DMS79 (cell line): Measurements from ENCODE around the gene S100A10.

Experiments used
- DNase-seq: peaks from one replicate; lab custom pipeline; 2025; lab: John Stamatoyannopoulos, UW

The S100A10 gene

GRCh38 chr1:152013664-152014237 lies 20.1 kb upstream of the S100A10 start:
- DNase-seq, result no peak

GRCh38 chr1:152009691-152010090 lies 16.0 kb upstream of the S100A10 start:
- no peak for DNase-seq

GRCh38 chr1:152007047-152007446 lies 13.4 kb upstream of the S100A10 start:
- no peak for DNase-seq

- no peak for DNase-seq
These were observed 11.8 kb upstream of the S100A10 start for GRCh38 chr1:152005360-152005912.

GRCh38 chr1:152003846-152004442 lies 10.3 kb upstream of the S100A10 start:
- DNase-seq, result no peak

GRCh38 chr1:152002960-152003359 lies 9.3 kb upstream of the S100A10 start:
- no peak for DNase-seq

GRCh38 chr1:152001631-152002584 lies 8.2 kb upstream of the S100A10 start:
- peak; percentile 65 for DNase-seq

- no peak for DNase-seq
These were observed 7.4 kb upstream of the S100A10 start for GRCh38 chr1:152000964-152001630.

- DNase-seq, result no peak
These were observed 5.1 kb upstream of the S100A10 start for GRCh38 chr1:151998611-151999362.

GRCh38 chr1:151997284-151997570 lies 3.6 kb upstream of the S100A10 start:
- no peak for DNase-seq

GRCh38 chr1:151995774-151996173 lies 2.1 kb upstream of the S100A10 start:
- DNase-seq, result no peak

GRCh38 chr1:151994956-151995355 lies 1.3 kb upstream of the S100A10 start:
- no peak for DNase-seq

GRCh38 chr1:151993084-151993733 lies 450 bp downstream of the S100A10 start:
- DNase-seq, result no peak

- DNase-seq, result peak; percentile 34
These were observed 1.2 kb downstream of the S100A10 start for GRCh38 chr1:151992303-151993083.

GRCh38 chr1:151991663-151992302 lies 1.9 kb downstream of the S100A10 start:
- no peak for DNase-seq

GRCh38 chr1:151990856-151991198 lies 2.8 kb downstream of the S100A10 start:
- peak; percentile 41 for DNase-seq

- no peak for DNase-seq
These were observed 3.4 kb downstream of the S100A10 start for GRCh38 chr1:151990058-151990855.

GRCh38 chr1:151989211-151989862 lies 4.3 kb downstream of the S100A10 start:
- no peak for DNase-seq
